Breast epithelium (tissue), 4 donors: ENCODE measurements around the gene MRPL19. TPM values are rescaled to one million over a fixed set of nuclear protein-coding genes. Genes with fewer than 3 reads are reported as not detected.

Source experiments
- DNase-seq, 2 donors: peaks; one replicate each; pipeline ENCODE4 v3.0.0-alpha.2; 2019; ENCODE audit warnings: low spot score in 2 of 2
- H3K27ac ChIP-seq, 2 donors: fragments of 200-600 bp; sonication (generic) in 1 of 2; one replicate each; pipeline ENCODE4 v1.5.1; 2016 to 2019; ENCODE audit warnings: mild to moderate bottlenecking in 1 of 2
- H3K27me3 ChIP-seq, 2 donors: fragments of 200-600 bp; sonication (generic) in 1 of 2; one replicate each; pipeline versions ENCODE4 v1.5.1 to v1.6.0; 2017 to 2019; ENCODE audit warnings: control low read depth in 1 of 2, mild to moderate bottlenecking in 1 of 2
- H3K36me3 ChIP-seq: fragments of 200-600 bp; one replicate; pipeline ENCODE4 v1.5.1; 2019
- H3K4me1 ChIP-seq, 2 donors: fragments of 200-600 bp; sonication (generic); one replicate each; pipeline ENCODE4 v1.5.1; 2016 to 2019; ENCODE audit warnings: control low read depth in 1 of 2
- H3K4me3 ChIP-seq, 3 donors: fragments of 200-600 bp; sonication (generic); 1 replicate in 2 of 3; 2 replicates in 1 of 3; pipeline ENCODE4 v1.5.1; 2016 to 2019; ENCODE audit warnings: mild to moderate bottlenecking in 3 of 3, moderate library complexity in 2 of 3
- H3K9me3 ChIP-seq, 2 donors: fragments of 200-600 bp; sonication (generic) in 1 of 2; one replicate each; pipeline ENCODE4 v1.5.1; 2016 to 2019; ENCODE audit warnings: control low read depth in 1 of 2
- POLR2A ChIP-seq: fragments of 450-650 bp; IDR thresholded peaks from one replicate; pipeline ENCODE4 v1.6.1; 2016; ENCODE audit warnings: antibody characterized with exemption, mild to moderate bottlenecking, moderate library complexity
- POLR2AphosphoS5 ChIP-seq, 3 donors: sonication (generic); formaldehyde crosslinking; IDR thresholded peaks; one replicate each; pipeline ENCODE4 v1.6.1; 2017; ENCODE audit warnings: antibody characterized with exemption in 3 of 3
- intact Hi-C: fragments of 100-400 bp; cut with DNase I; formaldehyde crosslinking; loops from one replicate; pipeline ENCODE4 v1.15.1; 2023; ENCODE audit warnings: low total_unique reads
- total RNA-seq, 3 donors: library from RNA; depleted of rRNA; stranded (reverse); fragments of >200 nt; gene quantifications; one replicate each; pipeline ENCODE4 v1.1.0, GENCODE V29; 2016
- TF ChIP-seq, protein P1 (sequence below), 3 donors: fragments of 450-650 bp; IDR thresholded peaks; one replicate each; pipeline ENCODE4 v1.5.1; 2016 to 2017; ENCODE audit warnings: antibody characterized with exemption in 3 of 3, mild to moderate bottlenecking in 3 of 3, moderate library complexity in 3 of 3

MRPL19 gene
- total RNA-seq, 3 donors from 2014 or later, result 26.5 to 32.0 (median 28.5) TPM

DNA sequence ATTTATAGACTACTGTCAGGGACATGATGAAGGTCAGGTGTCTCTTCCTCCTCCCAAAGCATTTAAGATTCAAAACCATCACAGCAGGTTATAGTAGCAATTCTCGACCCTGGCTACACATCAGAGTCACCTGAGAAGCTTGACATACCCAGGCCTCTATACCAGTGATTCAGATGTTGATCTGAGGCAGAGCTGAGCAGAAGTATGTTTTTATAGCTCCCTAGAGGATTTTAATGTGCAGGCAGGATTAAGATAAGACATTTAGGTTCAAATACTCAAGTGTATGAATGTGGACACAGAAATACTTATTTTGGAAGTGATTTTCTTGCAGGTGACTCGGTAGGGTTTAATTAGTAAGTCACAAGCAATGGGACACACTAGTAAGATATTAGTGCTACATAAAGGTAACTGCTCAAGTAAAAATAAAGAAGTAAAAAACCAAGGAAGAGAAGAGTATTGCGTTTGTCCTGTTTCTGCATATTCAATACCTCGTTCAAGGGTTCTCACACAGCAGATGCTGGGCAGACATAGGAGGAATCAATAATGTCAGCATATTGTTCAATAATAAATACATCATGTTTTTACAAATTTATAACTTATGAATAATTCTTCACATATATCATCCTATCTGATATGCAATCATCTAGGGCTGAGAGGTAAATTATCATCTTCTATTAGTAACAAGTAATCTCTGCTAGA is 57.2 kb downstream of the MRPL19 start:
- peaks cover 3% of the 10 kb centered on the region for H3K36me3 ChIP-seq
- H3K9me3 ChIP-seq, result no peaks in the 10 kb centered on the region
- DNase-seq, result no peak
- H3K4me3 ChIP-seq, result no peak overlapping the region
- TF ChIP-seq POLR2AphosphoS5 (IDR thresholded peaks at IDR 0.05), result no peak
- no peak for TF ChIP-seq POLR2A
- TF ChIP-seq, protein P1, sequence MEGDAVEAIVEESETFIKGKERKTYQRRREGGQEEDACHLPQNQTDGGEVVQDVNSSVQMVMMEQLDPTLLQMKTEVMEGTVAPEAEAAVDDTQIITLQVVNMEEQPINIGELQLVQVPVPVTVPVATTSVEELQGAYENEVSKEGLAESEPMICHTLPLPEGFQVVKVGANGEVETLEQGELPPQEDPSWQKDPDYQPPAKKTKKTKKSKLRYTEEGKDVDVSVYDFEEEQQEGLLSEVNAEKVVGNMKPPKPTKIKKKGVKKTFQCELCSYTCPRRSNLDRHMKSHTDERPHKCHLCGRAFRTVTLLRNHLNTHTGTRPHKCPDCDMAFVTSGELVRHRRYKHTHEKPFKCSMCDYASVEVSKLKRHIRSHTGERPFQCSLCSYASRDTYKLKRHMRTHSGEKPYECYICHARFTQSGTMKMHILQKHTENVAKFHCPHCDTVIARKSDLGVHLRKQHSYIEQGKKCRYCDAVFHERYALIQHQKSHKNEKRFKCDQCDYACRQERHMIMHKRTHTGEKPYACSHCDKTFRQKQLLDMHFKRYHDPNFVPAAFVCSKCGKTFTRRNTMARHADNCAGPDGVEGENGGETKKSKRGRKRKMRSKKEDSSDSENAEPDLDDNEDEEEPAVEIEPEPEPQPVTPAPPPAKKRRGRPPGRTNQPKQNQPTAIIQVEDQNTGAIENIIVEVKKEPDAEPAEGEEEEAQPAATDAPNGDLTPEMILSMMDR (IDR thresholded peaks at IDR 0.05), result no peak
- intact Hi-C loops, result no loop called here
- H3K27ac ChIP-seq, result no peak overlapping the region
- H3K27me3 ChIP-seq, result no peaks in the 10 kb centered on the region
- no peaks in the 10 kb centered on the region for H3K4me1 ChIP-seq

DNA sequence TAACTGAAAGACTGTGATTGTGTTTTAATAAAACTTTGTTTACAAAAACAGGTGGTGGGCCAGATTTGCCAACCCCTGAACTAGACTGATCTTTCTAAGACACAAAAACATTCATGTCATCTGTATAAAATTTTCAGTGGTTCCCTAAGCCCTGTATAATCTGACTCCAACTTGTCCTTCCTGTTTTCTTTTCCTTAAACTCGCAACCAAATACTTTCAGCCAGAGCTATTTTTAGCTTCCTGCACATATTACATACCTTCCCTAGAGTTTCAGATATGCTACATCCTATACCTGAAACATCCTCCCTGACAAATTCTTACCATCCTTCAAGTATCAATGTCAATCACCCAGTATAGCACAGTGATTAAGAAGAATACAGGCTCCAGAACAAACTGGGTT is 59.3 kb downstream of the MRPL19 start:
- intact Hi-C loops, result no loop called here

DNA sequence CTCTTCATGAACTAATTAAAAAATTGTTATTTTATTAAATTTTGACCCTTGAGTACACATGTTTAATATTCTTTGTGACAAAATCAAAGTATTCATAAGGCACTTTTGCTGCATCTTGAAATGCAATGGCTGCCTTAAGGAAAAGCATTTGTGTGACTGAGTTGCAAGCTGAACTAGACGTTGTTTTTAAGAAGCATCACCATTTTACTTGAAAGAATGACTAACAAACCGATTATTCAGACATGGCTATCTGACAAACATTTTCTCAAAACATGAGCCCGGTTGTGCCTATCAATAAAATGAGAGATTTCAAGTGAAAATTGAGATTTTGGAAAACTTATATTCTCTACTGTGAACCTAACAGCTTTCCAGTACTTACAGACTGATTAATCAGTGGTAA is 61.3 kb downstream of the MRPL19 start:
- Histone ChIP-seq H3K36me3 (peaks cover 3% of the 10 kb centered on the region), H3K27me3 (no peaks in the 10 kb centered on the region), H3K4me1 (no peaks in the 10 kb centered on the region), H3K27ac (no peak overlapping the region), H3K4me3 (no peak overlapping the region), H3K9me3 (no peaks in the 10 kb centered on the region)
- no peak for DNase-seq
- intact Hi-C loops, result no loop called here
- TF ChIP-seq, protein P1 (IDR thresholded peaks at IDR 0.05), result no peak

More for the DNA sequence above, 59.3 kb downstream of the MRPL19 start:
- H3K4me3 ChIP-seq, result no peak overlapping the region
- TF ChIP-seq, protein P1 (IDR thresholded peaks at IDR 0.05), result no peak
- TF ChIP-seq POLR2AphosphoS5 (IDR thresholded peaks at IDR 0.05) (no peak), POLR2A (no peak)
- H3K9me3 ChIP-seq, result no peaks in the 10 kb centered on the region
- peaks cover 3% of the 10 kb centered on the region for H3K36me3 ChIP-seq
- no peak overlapping the region for H3K27ac ChIP-seq
- no peak for DNase-seq
- H3K27me3 ChIP-seq, result no peaks in the 10 kb centered on the region
- no peaks in the 10 kb centered on the region for H3K4me1 ChIP-seq

DNA sequence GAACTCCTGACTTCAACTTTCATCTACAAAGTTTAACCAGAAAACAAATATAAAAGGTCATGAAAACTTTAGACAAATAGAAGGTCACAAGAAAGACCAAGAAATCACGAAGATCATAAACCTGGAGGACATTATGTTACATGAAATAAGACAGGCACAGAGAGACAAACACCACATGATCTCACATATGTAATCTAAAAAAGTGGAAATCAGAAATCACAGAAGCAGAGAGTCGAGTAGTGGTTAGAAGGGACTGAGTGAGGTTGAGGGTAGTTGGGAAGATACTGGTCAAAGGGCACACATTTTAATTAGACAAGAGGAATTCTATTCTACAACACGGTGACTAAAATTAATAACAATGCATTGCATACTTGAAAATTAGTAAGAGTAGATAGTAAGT is 62.7 kb downstream of the MRPL19 start:
- DNase-seq, result no peak
- no peak overlapping the region for H3K27ac ChIP-seq
- H3K36me3 ChIP-seq, result no peaks in the 10 kb centered on the region
- no peaks in the 10 kb centered on the region for H3K4me1 ChIP-seq
- intact Hi-C loops, result no loop called here
- no peaks in the 10 kb centered on the region for H3K27me3 ChIP-seq
- TF ChIP-seq POLR2A, result no peak
- TF ChIP-seq POLR2AphosphoS5 (IDR thresholded peaks at IDR 0.05), result no peak
- TF ChIP-seq, protein P1 (IDR thresholded peaks at IDR 0.05), result no peak
- peak overlapping the region in 2 of 3 donors; percentile 71 to 80 for H3K4me3 ChIP-seq
- H3K9me3 ChIP-seq, result no peaks in the 10 kb centered on the region

DNA sequence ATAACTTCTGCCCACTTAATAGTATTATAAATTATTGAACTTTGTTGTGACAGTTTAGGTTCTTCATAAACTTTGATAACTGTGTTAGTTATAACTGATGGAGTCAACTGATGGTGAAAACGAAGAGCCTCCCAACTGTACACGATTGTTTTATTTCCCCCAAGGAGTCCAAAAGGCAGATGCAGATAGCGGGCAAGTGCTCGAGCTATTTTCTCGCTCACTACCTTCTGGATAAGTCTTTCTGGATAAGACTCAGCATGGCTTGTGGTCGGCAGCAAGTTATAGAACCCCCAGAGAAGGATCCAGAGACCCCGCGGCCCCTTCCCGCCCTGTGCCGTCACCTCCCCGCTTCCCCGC is 63.6 kb downstream of the MRPL19 start:
- H3K9me3 ChIP-seq, result no peaks in the 10 kb centered on the region
- intact Hi-C loops, result no loop called here
- H3K4me1 ChIP-seq, result no peaks in the 10 kb centered on the region
- no peak for DNase-seq
- TF ChIP-seq POLR2AphosphoS5 (IDR thresholded peaks at IDR 0.05) (no peak), POLR2A (no peak)
- TF ChIP-seq, protein P1 (IDR thresholded peaks at IDR 0.05), result no peak
- no peaks in the 10 kb centered on the region for H3K36me3 ChIP-seq
- H3K4me3 ChIP-seq, result peak overlapping the region; percentile 71 to 80 (median 75)
- no peaks in the 10 kb centered on the region for H3K27me3 ChIP-seq
- peak overlapping the region; percentile 90 to 93 for H3K27ac ChIP-seq
